ENCODE data around the gene ARHGAP24.

DNA sequence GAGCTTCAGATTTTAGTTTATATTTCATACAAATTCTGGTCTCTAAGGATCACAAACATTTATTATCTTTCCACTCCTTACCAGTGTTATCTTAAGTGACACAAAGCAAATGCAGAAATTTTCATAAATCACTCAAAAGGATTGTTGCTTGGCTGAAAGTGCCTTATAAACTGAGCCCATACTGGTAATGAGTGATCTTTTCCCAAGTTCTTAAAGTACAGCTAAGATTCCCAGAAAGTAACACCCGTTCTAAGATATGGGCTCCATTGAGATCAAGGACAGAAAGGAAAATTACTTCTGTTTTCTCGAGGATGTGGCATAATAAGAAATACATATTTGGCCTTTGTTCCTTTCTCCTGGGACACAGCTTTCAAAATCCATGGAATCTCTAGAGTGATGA is 313.7 kb downstream of the ARHGAP24 start:
- TF ChIP-seq, protein P1, sequence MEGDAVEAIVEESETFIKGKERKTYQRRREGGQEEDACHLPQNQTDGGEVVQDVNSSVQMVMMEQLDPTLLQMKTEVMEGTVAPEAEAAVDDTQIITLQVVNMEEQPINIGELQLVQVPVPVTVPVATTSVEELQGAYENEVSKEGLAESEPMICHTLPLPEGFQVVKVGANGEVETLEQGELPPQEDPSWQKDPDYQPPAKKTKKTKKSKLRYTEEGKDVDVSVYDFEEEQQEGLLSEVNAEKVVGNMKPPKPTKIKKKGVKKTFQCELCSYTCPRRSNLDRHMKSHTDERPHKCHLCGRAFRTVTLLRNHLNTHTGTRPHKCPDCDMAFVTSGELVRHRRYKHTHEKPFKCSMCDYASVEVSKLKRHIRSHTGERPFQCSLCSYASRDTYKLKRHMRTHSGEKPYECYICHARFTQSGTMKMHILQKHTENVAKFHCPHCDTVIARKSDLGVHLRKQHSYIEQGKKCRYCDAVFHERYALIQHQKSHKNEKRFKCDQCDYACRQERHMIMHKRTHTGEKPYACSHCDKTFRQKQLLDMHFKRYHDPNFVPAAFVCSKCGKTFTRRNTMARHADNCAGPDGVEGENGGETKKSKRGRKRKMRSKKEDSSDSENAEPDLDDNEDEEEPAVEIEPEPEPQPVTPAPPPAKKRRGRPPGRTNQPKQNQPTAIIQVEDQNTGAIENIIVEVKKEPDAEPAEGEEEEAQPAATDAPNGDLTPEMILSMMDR (IDR thresholded peaks at IDR 0.05), result no peak
- no peak for TF ChIP-seq POLR2A (IDR thresholded peaks at IDR 0.05)
